Measurements from ENCODE around the gene TTC24. TPM values are rescaled to one million over a fixed set of nuclear protein-coding genes. Genes with fewer than 3 reads are reported as not detected.
A peak's percentile ranks its signal among the peaks of the same experiment; 100 is the strongest.

TTC24 gene
- polyA plus RNA-seq, 1 donor from 2014 or later: not detected

- no peaks in the 10 kb centered on the region for H3K36me3 ChIP-seq (ENCODE audit: insufficient read depth, low read length)
- H2AFZ ChIP-seq (ENCODE audit: low read depth, low read length): no peak within 1 kb of the TSS
- H3K4me2 ChIP-seq (ENCODE audit: low read length): no peak within 1 kb of the TSS
- no peak within 1 kb of the TSS for H3K4me3 ChIP-seq (ENCODE audit: low read length)
- H3K79me2 ChIP-seq (replicated peaks; ENCODE audit: insufficient read depth, low read length): no peaks in the 10 kb centered on the region
- H3F3A ChIP-seq (ENCODE audit: insufficient read depth, low read length, poor library complexity, severe bottlenecking): no peaks in the 10 kb centered on the region
- no peak within 1 kb of the TSS for H3K27ac ChIP-seq (ENCODE audit: low read length)
- H4K20me1 ChIP-seq (ENCODE audit: insufficient read depth): no peaks in the 10 kb centered on the region
- TF ChIP-seq EP300 (conservative IDR thresholded peaks at IDR 0.05; ENCODE audit: poor library complexity, severe bottlenecking) (no peak), MXI1 (conservative IDR thresholded peaks at IDR 0.05; ENCODE audit: poor library complexity, severe bottlenecking) (no peak), RAD21 (conservative IDR thresholded peaks at IDR 0.05) (peak; percentile 34), EZH2 (IDR thresholded peaks at IDR 0.05; ENCODE audit: borderline replicate concordance, insufficient read depth, low read length, poor library complexity, severe bottlenecking) (no peak), REST (IDR thresholded peaks at IDR 0.05; ENCODE audit: borderline replicate concordance) (no peak), SMC3 (conservative IDR thresholded peaks at IDR 0.05; ENCODE audit: poor library complexity) (peak; percentile 63), TAF1 (IDR thresholded peaks at IDR 0.05; ENCODE audit: low read depth) (no peak), CTCF (IDR thresholded peaks at IDR 0.05; ENCODE audit: poor library complexity, severe bottlenecking) (peak; percentile 61)
- H3K9me3 ChIP-seq (ENCODE audit: low read length): no peaks in the 10 kb centered on the region
- H3K9me2 ChIP-seq (ENCODE audit: insufficient read depth, low read length): no peaks in the 10 kb centered on the region
- H3K27me3 ChIP-seq (ENCODE audit: insufficient read depth, low read depth, low read length): peaks cover 47% of the 10 kb centered on the region
- no peak within 1 kb of the TSS for H3K9ac ChIP-seq (ENCODE audit: low read length)
Observed at GRCh38 chr1:156618853-156619581, 39.5 kb downstream of the TTC24 start, which contains the start of gene HAPLN2. Gene HAPLN2, plus strand, starts transcription at chr1:156619415. Its CDS starts 4,076 bp downstream, at chr1:156623491.

- Histone ChIP-seq H3K27me3 (ENCODE audit: insufficient read depth, low read depth, low read length) (peaks cover 53% of the 10 kb centered on the region), H2AFZ (ENCODE audit: low read depth, low read length) (no peak overlapping the region), H3K9ac (ENCODE audit: low read length) (no peak overlapping the region), H3K9me3 (ENCODE audit: low read length) (no peaks in the 10 kb centered on the region), H3K27ac (ENCODE audit: low read length) (no peak overlapping the region), H3K4me2 (ENCODE audit: low read length) (no peak overlapping the region), H3K4me3 (ENCODE audit: low read length) (no peak overlapping the region), H4K20me1 (ENCODE audit: insufficient read depth) (no peaks in the 10 kb centered on the region), H3F3A (ENCODE audit: insufficient read depth, low read length, poor library complexity, severe bottlenecking) (no peaks in the 10 kb centered on the region), H3K79me2 (replicated peaks; ENCODE audit: insufficient read depth, low read length) (no peaks in the 10 kb centered on the region), H3K36me3 (ENCODE audit: insufficient read depth, low read length) (no peaks in the 10 kb centered on the region), H3K9me2 (ENCODE audit: insufficient read depth, low read length) (no peaks in the 10 kb centered on the region)
- TF ChIP-seq EP300 (conservative IDR thresholded peaks at IDR 0.05; ENCODE audit: poor library complexity, severe bottlenecking) (no peak), REST (IDR thresholded peaks at IDR 0.05; ENCODE audit: borderline replicate concordance) (no peak), CTCF (IDR thresholded peaks at IDR 0.05; ENCODE audit: poor library complexity, severe bottlenecking) (peak; percentile 5)
Observed at GRCh38 chr1:156619582-156619955, 40.0 kb downstream of the TTC24 start.

Measured in neural cell (in vitro differentiated cells).